Liver (tissue), 9 donors: Measurements from ENCODE around the gene MICU2. TPM values are rescaled to one million over a fixed set of nuclear protein-coding genes. Genes with fewer than 3 reads are reported as not detected.

Source experiments
- DNase-seq: peaks from one replicate; pipeline ENCODE4 v3.0.0-alpha.2; 2017; ENCODE audit warnings: low spot score
- H3K27ac ChIP-seq, 2 donors: one replicate each; pipeline ENCODE4 v1.7.0; 2013; ENCODE audit warnings: inconsistent platforms in 2 of 2, low read length in 2 of 2, control low read depth in 1 of 2, low read depth in 1 of 2, mild to moderate bottlenecking in 1 of 2
- H3K27me3 ChIP-seq, 4 donors: one replicate each; pipeline versions ENCODE4 v1.6.1 to v1.7.0; 2013; ENCODE audit warnings: low read length in 3 of 4, inconsistent platforms in 1 of 4, mild to moderate bottlenecking in 1 of 4, moderate library complexity in 1 of 4; ENCODE audit not compliant: control insufficient read depth in 4 of 4, insufficient read depth in 4 of 4
- H3K36me3 ChIP-seq, 4 donors: one replicate each; pipeline versions ENCODE4 v1.6.1 to v1.7.0; 2013; ENCODE audit warnings: low read length in 3 of 4, mild to moderate bottlenecking in 3 of 4, low read depth in 1 of 4, moderate library complexity in 1 of 4; ENCODE audit not compliant: control insufficient read depth in 4 of 4, insufficient read depth in 3 of 4
- H3K4me1 ChIP-seq, 4 donors: one replicate each; pipeline versions ENCODE4 v1.6.1 to v1.7.0; 2013; ENCODE audit warnings: low read length in 3 of 4, mild to moderate bottlenecking in 3 of 4, moderate library complexity in 1 of 4; ENCODE audit not compliant: control insufficient read depth in 4 of 4, insufficient read depth in 4 of 4
- H3K4me3 ChIP-seq, 3 donors: one replicate each; pipeline versions ENCODE4 v1.6.1 to v1.7.0; 2013; ENCODE audit warnings: low read length in 3 of 3, control low read depth in 1 of 3, low read depth in 1 of 3, mild to moderate bottlenecking in 1 of 3
- H3K9ac ChIP-seq, 2 donors: one replicate each; pipeline ENCODE4 v1.7.0; 2013; ENCODE audit warnings: low read length in 2 of 2, mild to moderate bottlenecking in 2 of 2, moderate library complexity in 2 of 2, control low read depth in 1 of 2, low read depth in 1 of 2
- H3K9me3 ChIP-seq, 4 donors: one replicate each; pipeline versions ENCODE4 v1.6.1 to v1.7.0; 2013; ENCODE audit warnings: low read length in 3 of 4; ENCODE audit not compliant: control insufficient read depth in 4 of 4
- ATF3 ChIP-seq: IDR thresholded peaks from 2 replicates; pipeline ENCODE4 v1.6.1; 2016; ENCODE audit warnings: antibody characterized with exemption
- CTCF ChIP-seq: fragments of 150-350 bp; IDR thresholded peaks from 2 replicates; pipeline ENCODE4 v1.5.1; 2017; ENCODE audit warnings: improper control_type of control experiment, low read depth, low read length; ENCODE audit not compliant: missing input control
- FOXA1 ChIP-seq: IDR thresholded peaks from 2 replicates; pipeline ENCODE4 v1.6.1; 2016; ENCODE audit warnings: antibody characterized with exemption
- FOXA2 ChIP-seq: IDR thresholded peaks from 2 replicates; pipeline ENCODE4 v1.6.1; 2016; ENCODE audit warnings: antibody characterized with exemption
- GABPA ChIP-seq, 2 donors: IDR thresholded peaks in 1 of 2; conservative IDR thresholded peaks in 1 of 2; 2 replicates each; pipeline ENCODE4 v1.6.1; 2016; ENCODE audit warnings: antibody characterized with exemption in 2 of 2, mild to moderate bottlenecking in 1 of 2, moderate library complexity in 1 of 2
- HNF4G ChIP-seq: IDR thresholded peaks from 2 replicates; pipeline ENCODE4 v1.6.1; 2016; ENCODE audit warnings: antibody characterized with exemption
- JUND ChIP-seq, 2 donors: IDR thresholded peaks; 2 replicates each; pipeline ENCODE4 v1.6.1; 2016; ENCODE audit warnings: antibody characterized with exemption in 2 of 2
- MAX ChIP-seq: IDR thresholded peaks from 2 replicates; pipeline ENCODE4 v1.6.1; 2016; ENCODE audit warnings: antibody characterized with exemption
- NR2F2 ChIP-seq: IDR thresholded peaks from 2 replicates; pipeline ENCODE4 v1.6.1; 2016; ENCODE audit warnings: antibody characterized with exemption
- RAD21 ChIP-seq, 2 donors: IDR thresholded peaks; 2 replicates each; pipeline ENCODE4 v1.6.1; 2016; ENCODE audit warnings: antibody characterized with exemption in 2 of 2, mild to moderate bottlenecking in 2 of 2
- REST ChIP-seq: IDR thresholded peaks from 2 replicates; pipeline ENCODE4 v1.6.1; 2016; ENCODE audit warnings: antibody characterized with exemption, mild to moderate bottlenecking
- RXRA ChIP-seq, 2 donors: IDR thresholded peaks; 2 replicates each; pipeline ENCODE4 v1.6.1; 2017 to 2018; ENCODE audit warnings: antibody characterized with exemption in 2 of 2, mild to moderate bottlenecking in 1 of 2
- SP1 ChIP-seq: IDR thresholded peaks from 2 replicates; pipeline ENCODE4 v1.6.1; 2018; ENCODE audit warnings: antibody characterized with exemption, mild to moderate bottlenecking
- TAF1 ChIP-seq: conservative IDR thresholded peaks from 2 replicates; pipeline ENCODE4 v1.6.1; 2016; ENCODE audit warnings: antibody characterized with exemption, mild to moderate bottlenecking
- YY1 ChIP-seq: IDR thresholded peaks from 2 replicates; pipeline ENCODE4 v1.6.1; 2016; ENCODE audit warnings: antibody characterized with exemption, mild to moderate bottlenecking
- ZBTB33 ChIP-seq: IDR thresholded peaks from 2 replicates; pipeline ENCODE4 v1.6.1; 2016; ENCODE audit warnings: antibody characterized with exemption
- WGBS: extraction: QIAGEN DNeasy Blood & Tissue Kit; methylation state at CpG from one replicate; pipeline ENCODE4 v1.1.7; 2013; 5-methylcytosine and 5-hydroxymethylcytosine counted together
- polyA plus RNA-seq, 2 donors: library from polyadenylated mRNA; stranded (reverse) in 1 of 2; unstranded in 1 of 2; fragments of 200-250 nt in 1 of 2; fragments of >200 nt in 1 of 2; fragmentation: Nextera tagmentation in 1 of 2; extraction: Ambion mirVana in 1 of 2; gene quantifications; one replicate each; pipeline versions ENCODE4 v1.2.1 to v1.2.3, GENCODE V29; 2013 to 2015
- total RNA-seq, 2 donors: library from RNA; depleted of rRNA; stranded (reverse); fragments of >200 nt; gene quantifications; one replicate each; pipeline ENCODE4 v1.2.3, GENCODE V29; 2014
- donor health status: healthy.
- donor health status: healthy.
- donor health status: healthy.
- donor health status: healthy.
- donor health status: healthy.

The MICU2 gene
- total and polyA plus RNA-seq, 4 donors = 19.4 to 42.9 (median 24.8) TPM

GRCh38 chr13:21446656-21447055 lies 157.3 kb downstream of the MICU2 start:
- 96% methylated on average over 2 of the region's 2 CpGs for WGBS
- Histone ChIP-seq H3K27me3 (no peaks in the 10 kb centered on the region), H3K4me1 (no peaks in the 10 kb centered on the region), H3K36me3 (no peaks in the 10 kb centered on the region), H3K9me3 (no peaks in the 10 kb centered on the region), H3K9ac (no peak overlapping the region), H3K4me3 (no peak overlapping the region), H3K27ac (no peak overlapping the region)
- TF ChIP-seq RAD21 (IDR thresholded peaks at IDR 0.05) (no peak), GABPA (IDR thresholded peaks at IDR 0.05 in 1 of 2, conservative IDR thresholded peaks at IDR 0.05 in 1 of 2) (no peak), ATF3 (no peak), SP1 (no peak), HNF4G (no peak), REST (no peak), YY1 (no peak), FOXA2 (no peak), RXRA (IDR thresholded peaks at IDR 0.05) (no peak)
- no peak for DNase-seq

GRCh38 chr13:21445759-21446158 lies 158.2 kb downstream of the MICU2 start:
- H3K4me3 ChIP-seq = no peak overlapping the region
- H3K9me3 ChIP-seq = no peaks in the 10 kb centered on the region
- H3K27ac ChIP-seq = no peak overlapping the region
- no peak overlapping the region for H3K9ac ChIP-seq
- H3K36me3 ChIP-seq = no peaks in the 10 kb centered on the region
- no peaks in the 10 kb centered on the region for H3K4me1 ChIP-seq
- TF ChIP-seq FOXA2 (no peak), ZBTB33 (no peak), MAX (no peak), JUND (IDR thresholded peaks at IDR 0.05) (no peak), ATF3 (no peak), RXRA (IDR thresholded peaks at IDR 0.05) (no peak), SP1 (no peak), HNF4G (no peak), GABPA (IDR thresholded peaks at IDR 0.05 in 1 of 2, conservative IDR thresholded peaks at IDR 0.05 in 1 of 2) (no peak), RAD21 (IDR thresholded peaks at IDR 0.05) (no peak), CTCF (no peak), TAF1 (no peak), NR2F2 (no peak), FOXA1 (no peak), REST (no peak)
- no peak for DNase-seq
- no peaks in the 10 kb centered on the region for H3K27me3 ChIP-seq
- 75% methylated on average over 6 of the region's 6 CpGs for WGBS
